Mammary epithelial cell (primary cell): ENCODE results near the gene RCBTB1.

Source experiments
- EZH2 ChIP-seq: IDR thresholded peaks from 2 replicates; pipeline ENCODE4 v1.6.1; 2012; ENCODE audit warnings: low read length, inconsistent platforms, borderline replicate concordance
- TF ChIP-seq, protein P1 (sequence below), 2 donors: IDR thresholded peaks in 1 of 2; conservative IDR thresholded peaks in 1 of 2; 2 replicates each; pipeline ENCODE4 v1.5.1; 2011 to 2012; ENCODE audit warnings: inconsistent platforms in 2 of 2, low read length in 2 of 2, mild to moderate bottlenecking in 2 of 2, control low read depth in 1 of 2, low read depth in 1 of 2; ENCODE audit not compliant: insufficient read depth in 1 of 2; ENCODE audit errors: extremely low read depth in 1 of 2

DNA sequence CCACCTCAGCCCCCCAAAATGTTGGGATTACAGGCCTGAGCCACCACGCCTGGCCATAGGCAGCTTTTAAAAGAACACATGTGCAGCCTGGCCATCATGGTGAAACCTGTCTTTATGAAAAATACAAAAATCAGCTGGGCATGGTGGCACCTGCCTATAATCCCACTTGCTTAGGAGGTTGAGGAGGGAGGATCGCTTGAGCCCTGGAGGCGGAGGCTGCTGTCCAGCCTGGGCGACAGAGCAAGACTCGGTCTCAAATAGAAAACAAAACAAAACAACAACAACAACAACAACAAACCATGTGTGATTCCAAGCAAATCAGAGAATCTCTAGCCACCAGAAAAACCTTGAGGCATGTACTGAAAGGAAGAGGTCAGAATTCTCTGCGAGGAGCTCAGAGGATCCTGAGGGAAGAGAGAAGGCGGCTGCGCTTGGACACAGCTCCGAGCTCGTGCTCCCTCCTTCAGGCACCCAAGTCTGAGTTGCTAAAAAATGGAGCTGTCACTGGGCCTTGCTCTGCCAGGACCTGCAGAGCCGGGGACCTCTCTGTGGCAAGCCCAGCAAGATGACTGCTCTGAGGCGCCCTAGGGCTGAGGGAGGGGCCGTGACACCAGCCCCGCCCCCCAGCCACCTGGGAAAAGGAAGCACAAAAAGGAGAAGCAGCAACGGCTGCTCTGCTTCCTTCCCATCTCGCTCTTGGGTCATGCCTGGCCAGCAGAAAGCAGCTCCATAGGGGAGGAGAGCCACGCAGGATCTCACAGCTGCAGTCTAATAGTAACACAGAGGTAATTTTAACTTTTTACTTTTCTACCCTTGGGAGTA is 42.7 kb upstream of the RCBTB1 start, which contains the start of gene ARL11:
- TF ChIP-seq, protein P1, sequence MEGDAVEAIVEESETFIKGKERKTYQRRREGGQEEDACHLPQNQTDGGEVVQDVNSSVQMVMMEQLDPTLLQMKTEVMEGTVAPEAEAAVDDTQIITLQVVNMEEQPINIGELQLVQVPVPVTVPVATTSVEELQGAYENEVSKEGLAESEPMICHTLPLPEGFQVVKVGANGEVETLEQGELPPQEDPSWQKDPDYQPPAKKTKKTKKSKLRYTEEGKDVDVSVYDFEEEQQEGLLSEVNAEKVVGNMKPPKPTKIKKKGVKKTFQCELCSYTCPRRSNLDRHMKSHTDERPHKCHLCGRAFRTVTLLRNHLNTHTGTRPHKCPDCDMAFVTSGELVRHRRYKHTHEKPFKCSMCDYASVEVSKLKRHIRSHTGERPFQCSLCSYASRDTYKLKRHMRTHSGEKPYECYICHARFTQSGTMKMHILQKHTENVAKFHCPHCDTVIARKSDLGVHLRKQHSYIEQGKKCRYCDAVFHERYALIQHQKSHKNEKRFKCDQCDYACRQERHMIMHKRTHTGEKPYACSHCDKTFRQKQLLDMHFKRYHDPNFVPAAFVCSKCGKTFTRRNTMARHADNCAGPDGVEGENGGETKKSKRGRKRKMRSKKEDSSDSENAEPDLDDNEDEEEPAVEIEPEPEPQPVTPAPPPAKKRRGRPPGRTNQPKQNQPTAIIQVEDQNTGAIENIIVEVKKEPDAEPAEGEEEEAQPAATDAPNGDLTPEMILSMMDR (conservative IDR thresholded peaks at IDR 0.05 in 1 of 2, IDR thresholded peaks at IDR 0.05 in 1 of 2; ENCODE audit: extremely low read depth in 1 of 2, insufficient read depth in 1 of 2, low read depth in 1 of 2, low read length in 2 of 2): no peak
- TF ChIP-seq EZH2: no peak
